Endothelial cell of umbilical vein (primary cell): Measurements from ENCODE around the gene UBE2K. TPM values are rescaled to one million over a fixed set of nuclear protein-coding genes. Genes with fewer than 3 reads are reported as not detected.

Experiments
- BruUV-seq: library from RNA; stranded (reverse); fragments of 400-500 nt; replicated peaks from 2 replicates; lab custom pipeline; 2021; lab: Mats Ljungman, UMichigan
- CTCF ChIA-PET: fragments of 300-600, 350-600 bp; sonication (Branson Sonifier 250); formaldehyde crosslinking; loops from one replicate; lab custom pipeline; 2021; ENCODE audit warnings: antibody characterized with exemption, inconsistent platforms; lab: Charles Lee
- POLR2A ChIA-PET: fragments of 300-600, 350-600 bp; sonication (Branson Sonifier 250); formaldehyde crosslinking; loops from one replicate; lab custom pipeline; 2021; ENCODE audit warnings: antibody characterized with exemption, inconsistent platforms; lab: Charles Lee
- DNase-seq: peaks from one replicate; pipeline ENCODE4 v3.0.0-alpha.2; 2011; ENCODE audit warnings: low read depth, low spot score
- FAIRE-seq: peaks from 2 replicates; lab custom pipeline; 2011; peaks lifted over from hg19 to GRCh38; lab: Jason Lieb, UNC
- H2AFZ ChIP-seq: 2 replicates; pipeline ENCODE4 v1.6.0; 2012; ENCODE audit warnings: low read depth, low read length, control low read depth, inconsistent platforms
- H3K27ac ChIP-seq: 2 replicates; pipeline ENCODE4 v1.5.1; 2011; ENCODE audit warnings: low read depth, mild to moderate bottlenecking, control low read depth, low read length, moderate library complexity; ENCODE audit not compliant: insufficient read depth
- H3K27me3 ChIP-seq, 2 experiments: 2 replicates each; pipeline versions ENCODE4 v1.6.0 to v1.6.1; 2011; ENCODE audit warnings: low read length in 2 of 2, mixed read lengths in 1 of 2; ENCODE audit not compliant: control insufficient read depth in 2 of 2, insufficient read depth in 2 of 2
- H3K36me3 ChIP-seq, 2 experiments: 2 replicates in 1 of 2; 3 replicates in 1 of 2; pipeline ENCODE4 v1.5.1; 2011; ENCODE audit warnings: low read length in 2 of 2, mild to moderate bottlenecking in 1 of 2, moderate library complexity in 1 of 2; ENCODE audit not compliant: control insufficient read depth in 2 of 2, insufficient read depth in 2 of 2; ENCODE audit errors: extremely low read depth in 1 of 2
- H3K4me1 ChIP-seq: 3 replicates; pipeline ENCODE4 v1.5.1; 2011; ENCODE audit warnings: mild to moderate bottlenecking, low read length; ENCODE audit not compliant: control insufficient read depth, insufficient read depth; ENCODE audit errors: extremely low read depth
- H3K4me2 ChIP-seq: 2 replicates; pipeline ENCODE4 v1.6.1; 2011; ENCODE audit warnings: low read length, control low read depth, mixed read lengths; ENCODE audit not compliant: insufficient read depth
- H3K4me3 ChIP-seq, 3 experiments: fragments of 200-600 bp in 1 of 3; sonication (generic), shearing (Covaris generic) in 1 of 3; replicated peaks in 1 of 3; 2 replicates each; pipeline ENCODE4 v1.5.1; 2011 to 2016; ENCODE audit warnings: control low read depth in 3 of 3, low read length in 3 of 3, mild to moderate bottlenecking in 2 of 3, inconsistent platforms in 1 of 3, low read depth in 1 of 3, moderate library complexity in 1 of 3; ENCODE audit not compliant: insufficient read depth in 1 of 3
- H3K79me2 ChIP-seq: 2 replicates; pipeline ENCODE4 v1.6.0; 2012; ENCODE audit warnings: low read length, inconsistent platforms; ENCODE audit not compliant: control insufficient read depth, insufficient read depth
- H3K9ac ChIP-seq: replicated peaks from 2 replicates; pipeline ENCODE3; 2011; ENCODE audit warnings: low read length, control low read depth; ENCODE audit not compliant: insufficient read depth; ENCODE audit errors: extremely low read depth
- H3K9me1 ChIP-seq: replicated peaks from 3 replicates; pipeline ENCODE4 v1.6.0; 2011; ENCODE audit warnings: mild to moderate bottlenecking, low read length; ENCODE audit not compliant: control insufficient read depth, insufficient read depth; ENCODE audit errors: extremely low read depth
- H3K9me3 ChIP-seq: replicated peaks from 2 replicates; pipeline ENCODE4 v1.5.1; 2012; ENCODE audit warnings: low read length, inconsistent platforms; ENCODE audit not compliant: control insufficient read depth, insufficient read depth
- H4K20me1 ChIP-seq: replicated peaks from 2 replicates; pipeline ENCODE3; 2011; ENCODE audit warnings: mild to moderate bottlenecking, low read length; ENCODE audit not compliant: control insufficient read depth, insufficient read depth; ENCODE audit errors: extremely low read depth
- CTCF ChIP-seq, 2 donors: IDR thresholded peaks; 1 replicate in 1 of 2; 2 replicates in 1 of 2; pipeline ENCODE4 v1.5.1; 2011; ENCODE audit warnings: low read length in 2 of 2, mild to moderate bottlenecking in 2 of 2, moderate library complexity in 2 of 2, control low read depth in 1 of 2, inconsistent platforms in 1 of 2, low read depth in 1 of 2; ENCODE audit not compliant: insufficient read depth in 1 of 2; ENCODE audit errors: extremely low read depth in 1 of 2
- EZH2 ChIP-seq: IDR thresholded peaks from 2 replicates; pipeline ENCODE4 v1.6.1; 2012; ENCODE audit warnings: borderline replicate concordance, low read depth, mild to moderate bottlenecking, moderate library complexity, low read length, inconsistent platforms; ENCODE audit not compliant: severe bottlenecking
- FOS ChIP-seq: IDR thresholded peaks from 2 replicates; pipeline ENCODE4 v1.6.1; 2011; ENCODE audit warnings: mild to moderate bottlenecking, low read length, moderate library complexity, borderline replicate concordance; ENCODE audit not compliant: insufficient read depth
- GATA2 ChIP-seq: IDR thresholded peaks from 2 replicates; pipeline ENCODE4 v1.7.0; 2011; ENCODE audit warnings: low read depth, mild to moderate bottlenecking, moderate library complexity, mixed read lengths, low read length; ENCODE audit not compliant: insufficient read length, insufficient read depth
- JUN ChIP-seq: IDR thresholded peaks from 2 replicates; pipeline ENCODE4 v1.6.1; 2011; ENCODE audit warnings: borderline replicate concordance, low read depth; ENCODE audit not compliant: insufficient read length, insufficient read depth
- MAX ChIP-seq: IDR thresholded peaks from 2 replicates; pipeline ENCODE4 v1.6.1; 2011; ENCODE audit not compliant: insufficient read depth, insufficient read length
- MYC ChIP-seq: IDR thresholded peaks from one replicate; pipeline ENCODE4 v1.6.1; 2011; ENCODE audit warnings: mild to moderate bottlenecking, low read depth, low read length
- POLR2A ChIP-seq: IDR thresholded peaks from 2 replicates; pipeline ENCODE4 v1.6.1; 2012; ENCODE audit warnings: low read depth, mild to moderate bottlenecking, control low read depth, low read length
- POLR2AphosphoS5 ChIP-seq: IDR thresholded peaks from 2 replicates; pipeline ENCODE4 v1.6.1; 2012; ENCODE audit warnings: low read depth, mild to moderate bottlenecking, control low read depth, low read length, moderate library complexity; ENCODE audit not compliant: insufficient read depth
- dilution Hi-C: fragments of 300-500 bp; cut with MboI; formaldehyde crosslinking; loops from one replicate; pipeline ENCODE4 v1.15.0; 2019; ENCODE audit warnings: low sequenced_read_pairs; ENCODE audit not compliant: extremely low pct_ligation_motif_present
- intact Hi-C: fragments of 100-400 bp; cut with micrococcal nuclease; formaldehyde crosslinking; loops from one replicate; pipeline ENCODE4 v1.10.0; 2022
- polyA plus RNA-seq, 4 experiments: library from polyadenylated mRNA; depleted of rRNA in 3 of 4; stranded (reverse) in 3 of 4; unstranded in 1 of 4; fragments of >200 nt; gene quantifications; 2 replicates each; pipeline versions ENCODE4 v1.2.1 to v1.2.3, GENCODE V29; 2011 to 2012; ENCODE audit warnings: missing spikeins in 1 of 4
- total RNA-seq: library from RNA; stranded (reverse); gene quantifications from 2 replicates; pipeline ENCODE4 v1.2.3, GENCODE V29; 2021

Gene UBE2K
- total and polyA plus RNA-seq, 2 donors (not counting 3 experiments of a cell fraction or from before 2014, with no cell fraction given) = 32.5 to 97.8 TPM

GRCh38 chr4:39712819-39713607, 15.1 kb downstream of the UBE2K start:
- no peak for DNase-seq
- Histone ChIP-seq H3K27ac (no peak overlapping the region), H3K4me1 (no peaks in the 10 kb centered on the region), H3K9me3 (no peaks in the 10 kb centered on the region), H3K4me3 (no peak overlapping the region), H2AFZ (no peak overlapping the region), H4K20me1 (peaks cover 8% of the 10 kb centered on the region), H3K9me1 (no peaks in the 10 kb centered on the region), H3K9ac (no peak overlapping the region), H3K36me3 (no peaks in the 10 kb centered on the region), H3K4me2 (no peak overlapping the region), H3K27me3 (no peaks in the 10 kb centered on the region), H3K79me2 (peaks cover 93% of the 10 kb centered on the region)
- dilution Hi-C loops (no loop called here), intact Hi-C loops (no loop called here)
- BruUV-seq = no TSS peak
- no peak for FAIRE-seq
- ChIA-PET POLR2A (interaction anchor here (0.5 kb wide), 1 partner anchor 19 kb away, joined by 3 read pairs; no protein-coding TSS in a partner anchor), CTCF (no interaction called here)
- TF ChIP-seq MYC (no peak), JUN (no peak), FOS (no peak), CTCF (IDR thresholded peaks at IDR 0.05; ENCODE audit: extremely low read depth in 1 of 2, insufficient read depth in 1 of 2, low read depth in 1 of 2, low read length in 2 of 2) (no peak), EZH2 (no peak), POLR2AphosphoS5 (no peak), MAX (no peak), GATA2 (no peak), POLR2A (no peak)
